Measurements from ENCODE around the gene GPR151. TPM values are rescaled to one million over a fixed set of nuclear protein-coding genes. Genes with fewer than 3 reads are reported as not detected.
A peak's percentile ranks its signal among the peaks of the same experiment; 100 is the strongest.

Gene GPR151
- total RNA-seq, 1 experiment from 2014 or later: not detected

DNA sequence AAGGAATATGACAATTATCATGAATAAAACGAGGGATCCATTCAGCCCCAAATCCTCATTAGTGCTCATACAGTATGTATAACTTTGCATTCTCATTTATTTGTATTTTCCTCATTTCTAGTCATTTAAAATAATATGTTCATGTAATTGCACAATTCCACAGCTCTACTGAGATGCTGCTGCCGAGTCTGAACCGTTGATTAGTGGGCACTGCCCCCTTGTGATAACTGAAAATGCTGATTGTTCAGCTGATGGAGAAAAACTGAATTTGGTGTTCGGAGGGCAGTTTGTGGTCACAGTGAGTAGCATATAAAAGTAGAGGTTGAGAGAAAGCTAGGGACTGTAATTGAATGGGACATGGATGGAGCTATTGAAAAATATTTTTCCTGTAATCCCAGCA, 12.2 kb upstream of the GPR151 start:
- H3K36me3 ChIP-seq (ENCODE audit: low read depth, low read length): no peaks in the 10 kb centered on the region
- peaks cover 19% of the 10 kb centered on the region; the same call in 1 of the 2 replicates for H3K27me3 ChIP-seq (ENCODE audit: low read length)
- H3K27ac ChIP-seq (ENCODE audit: low read length): no peak overlapping the region
- no peak overlapping the region for H3K9ac ChIP-seq (ENCODE audit: low read length)
- no peak overlapping the region for H3K4me2 ChIP-seq (ENCODE audit: low read length)
- ChIA-PET CTCF (interaction anchor here (1.0 to 1.1 kb wide), 2 partner anchors 64 to 82 kb away, joined by 3 to 4 read pairs; no protein-coding TSS in a partner anchor), POLR2A (ENCODE audit: unreplicated experiment) (interaction anchor here (0.7 kb wide), 1 partner anchor 70 kb away, joined by 3 read pairs; no protein-coding TSS in a partner anchor)
- no peaks in the 10 kb centered on the region for H3K9me2 ChIP-seq (replicated peaks; ENCODE audit: low read length)
- TF ChIP-seq, protein P1, sequence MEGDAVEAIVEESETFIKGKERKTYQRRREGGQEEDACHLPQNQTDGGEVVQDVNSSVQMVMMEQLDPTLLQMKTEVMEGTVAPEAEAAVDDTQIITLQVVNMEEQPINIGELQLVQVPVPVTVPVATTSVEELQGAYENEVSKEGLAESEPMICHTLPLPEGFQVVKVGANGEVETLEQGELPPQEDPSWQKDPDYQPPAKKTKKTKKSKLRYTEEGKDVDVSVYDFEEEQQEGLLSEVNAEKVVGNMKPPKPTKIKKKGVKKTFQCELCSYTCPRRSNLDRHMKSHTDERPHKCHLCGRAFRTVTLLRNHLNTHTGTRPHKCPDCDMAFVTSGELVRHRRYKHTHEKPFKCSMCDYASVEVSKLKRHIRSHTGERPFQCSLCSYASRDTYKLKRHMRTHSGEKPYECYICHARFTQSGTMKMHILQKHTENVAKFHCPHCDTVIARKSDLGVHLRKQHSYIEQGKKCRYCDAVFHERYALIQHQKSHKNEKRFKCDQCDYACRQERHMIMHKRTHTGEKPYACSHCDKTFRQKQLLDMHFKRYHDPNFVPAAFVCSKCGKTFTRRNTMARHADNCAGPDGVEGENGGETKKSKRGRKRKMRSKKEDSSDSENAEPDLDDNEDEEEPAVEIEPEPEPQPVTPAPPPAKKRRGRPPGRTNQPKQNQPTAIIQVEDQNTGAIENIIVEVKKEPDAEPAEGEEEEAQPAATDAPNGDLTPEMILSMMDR (conservative IDR thresholded peaks at IDR 0.05; ENCODE audit: low read depth, low read length): peak; percentile 47
- TF ChIP-seq EZH2phosphoT487 (IDR thresholded peaks at IDR 0.05; ENCODE audit: borderline replicate concordance, low read length): no peak
- ATAC-seq: peak; percentile 44; the same call in 1 of the 2 replicates
- H2AFZ ChIP-seq (ENCODE audit: low read length): no peak overlapping the region
- H3F3A ChIP-seq (ENCODE audit: low read length, unreplicated experiment): no peaks in the 10 kb centered on the region
- H3K9me3 ChIP-seq (ENCODE audit: low read length): no peaks in the 10 kb centered on the region
- intact Hi-C loops (cut with micrococcal nuclease): loop anchor here (1.0 to 2.0 kb wide), 2 partner anchors 62 to 81 kb away; partner anchors contain the start of gene TCERG1
- no TSS peak for BruUV-seq (replicated peaks)
- no peaks in the 10 kb centered on the region for H3K4me1 ChIP-seq (ENCODE audit: insufficient read depth, low read length)
- peak; percentile 29 for DNase-seq
- no peaks in the 10 kb centered on the region for H3K79me2 ChIP-seq (ENCODE audit: low read length)
- no peak overlapping the region for H3K4me3 ChIP-seq (ENCODE audit: low read length)
- H4K20me1 ChIP-seq (ENCODE audit: low read length): no peaks in the 10 kb centered on the region

DNA sequence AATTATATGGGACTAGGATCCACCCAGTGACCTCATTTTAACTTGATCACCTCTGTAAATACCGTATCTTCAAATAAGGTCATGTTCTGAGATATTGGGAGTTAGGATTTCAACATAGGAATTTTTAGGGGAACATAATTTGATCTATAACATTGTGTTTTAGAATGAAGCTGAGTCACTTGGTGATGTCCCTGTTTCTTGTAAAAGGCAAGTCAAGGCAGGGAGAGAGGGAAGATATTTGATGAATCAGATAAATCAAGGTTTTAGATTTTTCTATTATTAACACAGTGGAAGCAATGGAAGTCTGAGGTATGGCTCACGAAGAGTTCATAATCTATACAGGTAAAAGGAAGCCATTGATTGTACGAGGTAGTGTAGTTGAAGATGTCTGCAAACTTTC, 11.8 kb upstream of the GPR151 start:
- intact Hi-C loops (cut with micrococcal nuclease): loop anchor here (1.0 to 2.0 kb wide), 2 partner anchors 61 to 81 kb away; partner anchors contain the start of gene TCERG1
- no peak overlapping the region for H3K27ac ChIP-seq (ENCODE audit: low read length)
- H2AFZ ChIP-seq (ENCODE audit: low read length): no peak overlapping the region
- ChIA-PET POLR2A (ENCODE audit: unreplicated experiment) (no interaction called here), CTCF (interaction anchor here (1.0 to 1.1 kb wide), 2 partner anchors 64 to 81 kb away, joined by 3 to 4 read pairs; no protein-coding TSS in a partner anchor)
- no peaks in the 10 kb centered on the region for H3K9me2 ChIP-seq (replicated peaks; ENCODE audit: low read length)
- H3K4me1 ChIP-seq (ENCODE audit: insufficient read depth, low read length): no peaks in the 10 kb centered on the region
- no TSS peak for BruUV-seq (replicated peaks)
- H3K79me2 ChIP-seq (ENCODE audit: low read length): no peaks in the 10 kb centered on the region
- no peak overlapping the region for H3K4me2 ChIP-seq (ENCODE audit: low read length)
- H3K27me3 ChIP-seq (ENCODE audit: low read length): peaks cover 19% of the 10 kb centered on the region; the same call in 1 of the 2 replicates
- H3K4me3 ChIP-seq (ENCODE audit: low read length): no peak overlapping the region
- TF ChIP-seq, protein P1 (conservative IDR thresholded peaks at IDR 0.05; ENCODE audit: low read depth, low read length): no peak
- TF ChIP-seq EZH2 (IDR thresholded peaks at IDR 0.05; ENCODE audit: low read length, unreplicated experiment) (no peak), EZH2phosphoT487 (IDR thresholded peaks at IDR 0.05; ENCODE audit: borderline replicate concordance, low read length) (no peak)
- ATAC-seq (no peak), DNase-seq (no peak)
- H3K9me3 ChIP-seq (ENCODE audit: low read length): no peaks in the 10 kb centered on the region
- no peak overlapping the region for H3K9ac ChIP-seq (ENCODE audit: low read length)
- no peaks in the 10 kb centered on the region for H3F3A ChIP-seq (ENCODE audit: low read length, unreplicated experiment)
- H3K36me3 ChIP-seq (ENCODE audit: low read depth, low read length): no peaks in the 10 kb centered on the region
- H4K20me1 ChIP-seq (ENCODE audit: low read length): no peaks in the 10 kb centered on the region

DNA sequence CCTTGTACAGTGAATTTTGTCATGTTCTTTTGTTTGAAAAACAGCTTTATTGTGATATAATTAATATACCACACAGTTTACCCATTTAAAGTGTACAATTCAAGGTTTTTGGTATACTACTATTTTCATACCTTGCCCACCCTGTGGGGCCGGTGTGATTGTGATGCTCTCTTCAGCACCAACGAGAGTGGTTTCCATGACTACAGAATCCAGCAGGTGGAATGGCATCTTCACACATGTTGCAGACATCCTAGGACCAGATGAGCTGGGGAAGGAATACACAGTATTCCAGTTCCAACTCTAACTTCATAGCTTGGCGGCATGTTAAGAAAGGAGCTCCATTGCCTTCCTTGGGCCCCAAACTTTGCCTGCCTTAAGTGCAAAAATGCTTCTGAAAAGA, 7.7 kb upstream of the GPR151 start:
- BruUV-seq (replicated peaks): no TSS peak
- Histone ChIP-seq H2AFZ (ENCODE audit: low read length) (no peak overlapping the region), H3K9me3 (ENCODE audit: low read length) (no peaks in the 10 kb centered on the region)

More for the DNA sequence above, 7.7 kb upstream of the GPR151 start:
- Histone ChIP-seq H3K4me1 (ENCODE audit: insufficient read depth, low read length) (peaks cover 3% of the 10 kb centered on the region; the same call in 1 of the 2 replicates), H3K79me2 (ENCODE audit: low read length) (no peaks in the 10 kb centered on the region), H3K4me2 (ENCODE audit: low read length) (no peak overlapping the region), H3K9me2 (replicated peaks; ENCODE audit: low read length) (no peaks in the 10 kb centered on the region), H3K36me3 (ENCODE audit: low read depth, low read length) (no peaks in the 10 kb centered on the region), H3K27me3 (ENCODE audit: low read length) (peaks cover 19% of the 10 kb centered on the region; the same call in 1 of the 2 replicates), H3K4me3 (ENCODE audit: low read length) (no peak overlapping the region), H3K9ac (ENCODE audit: low read length) (no peak overlapping the region), H4K20me1 (ENCODE audit: low read length) (no peaks in the 10 kb centered on the region), H3F3A (ENCODE audit: low read length, unreplicated experiment) (no peaks in the 10 kb centered on the region), H3K27ac (ENCODE audit: low read length) (no peak overlapping the region)
- CTCF ChIA-PET: interaction anchor here (0.6 kb wide), 1 partner anchor 165 kb away, joined by 4 read pairs; no protein-coding TSS in a partner anchor
- intact Hi-C loops (cut with micrococcal nuclease): no loop called here
- POLR2A ChIA-PET (ENCODE audit: unreplicated experiment): no interaction called here
- ATAC-seq: no peak; the same call in 1 of the 2 replicates
- TF ChIP-seq, protein P1 (conservative IDR thresholded peaks at IDR 0.05; ENCODE audit: low read depth, low read length): no peak
- TF ChIP-seq EZH2 (IDR thresholded peaks at IDR 0.05; ENCODE audit: low read length, unreplicated experiment) (no peak), EZH2phosphoT487 (IDR thresholded peaks at IDR 0.05; ENCODE audit: borderline replicate concordance, low read length) (no peak)
- DNase-seq: no peak

Measured in PC-3 (cell line).